ENCODE measurements around the gene PIP4K2C. TPM values are rescaled to one million over a fixed set of nuclear protein-coding genes. Genes with fewer than 3 reads are reported as not detected.

The PIP4K2C gene
- total and polyA plus RNA-seq, 12 donors = 5.8 to 17.2 (median 14.1) TPM

DNA sequence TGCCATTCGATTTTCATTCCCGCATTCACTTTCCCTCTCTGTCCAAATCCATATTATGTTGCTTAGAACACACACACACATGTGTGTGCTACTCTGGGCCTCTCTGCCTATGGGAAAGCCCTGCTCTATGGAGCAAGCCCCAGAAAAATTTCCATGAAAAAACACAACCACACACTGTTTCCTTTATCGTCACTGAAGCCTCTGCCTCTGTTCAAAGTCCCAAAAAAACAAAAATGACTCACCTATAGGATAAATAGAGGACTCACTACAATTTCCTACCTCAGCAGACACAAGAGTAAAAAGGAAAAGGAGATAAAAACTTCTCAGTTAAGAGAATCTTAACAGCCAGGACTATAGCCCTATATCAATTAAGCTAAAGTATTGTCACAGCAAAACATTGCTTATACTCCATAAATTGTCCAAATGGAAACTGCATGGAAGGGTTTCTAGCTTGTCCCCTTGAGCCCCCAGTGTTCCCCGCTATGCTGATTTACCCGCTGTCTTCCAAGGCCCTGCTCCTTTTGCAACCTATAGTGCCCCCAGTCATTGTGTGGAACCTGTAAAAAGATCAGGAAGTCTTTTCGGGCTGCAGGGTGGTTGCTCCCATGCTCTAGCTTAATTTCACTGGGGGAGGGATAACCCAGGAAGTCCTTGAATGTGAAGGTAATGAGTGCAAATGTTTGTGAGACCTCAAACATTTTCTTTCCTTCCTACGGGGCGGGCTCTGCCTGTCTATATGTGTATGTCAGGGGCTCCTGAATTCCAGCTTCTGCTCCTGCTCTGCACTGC lies 11.1 kb upstream of the PIP4K2C start:
- intact Hi-C loops (cut with DNase I) = no loop called here
- ATAC-seq (no peak), DNase-seq (no peak)
- Histone ChIP-seq H3K4me1 (no peaks in the 10 kb centered on the region), H3K27ac (no peak overlapping the region), H3K27me3 (peaks cover 0 to 10% (median 0%) of the 10 kb centered on the region in 7 donors), H3K4me3 (no peak overlapping the region), H3K9me3 (no peaks in the 10 kb centered on the region), H3K36me3 (no peaks in the 10 kb centered on the region)
- WGBS, 2 donors = 88 to 95% methylated on average over 8 of the region's 8 CpGs
- TF ChIP-seq, protein P1, sequence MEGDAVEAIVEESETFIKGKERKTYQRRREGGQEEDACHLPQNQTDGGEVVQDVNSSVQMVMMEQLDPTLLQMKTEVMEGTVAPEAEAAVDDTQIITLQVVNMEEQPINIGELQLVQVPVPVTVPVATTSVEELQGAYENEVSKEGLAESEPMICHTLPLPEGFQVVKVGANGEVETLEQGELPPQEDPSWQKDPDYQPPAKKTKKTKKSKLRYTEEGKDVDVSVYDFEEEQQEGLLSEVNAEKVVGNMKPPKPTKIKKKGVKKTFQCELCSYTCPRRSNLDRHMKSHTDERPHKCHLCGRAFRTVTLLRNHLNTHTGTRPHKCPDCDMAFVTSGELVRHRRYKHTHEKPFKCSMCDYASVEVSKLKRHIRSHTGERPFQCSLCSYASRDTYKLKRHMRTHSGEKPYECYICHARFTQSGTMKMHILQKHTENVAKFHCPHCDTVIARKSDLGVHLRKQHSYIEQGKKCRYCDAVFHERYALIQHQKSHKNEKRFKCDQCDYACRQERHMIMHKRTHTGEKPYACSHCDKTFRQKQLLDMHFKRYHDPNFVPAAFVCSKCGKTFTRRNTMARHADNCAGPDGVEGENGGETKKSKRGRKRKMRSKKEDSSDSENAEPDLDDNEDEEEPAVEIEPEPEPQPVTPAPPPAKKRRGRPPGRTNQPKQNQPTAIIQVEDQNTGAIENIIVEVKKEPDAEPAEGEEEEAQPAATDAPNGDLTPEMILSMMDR (IDR thresholded peaks at IDR 0.05) = no peak

DNA sequence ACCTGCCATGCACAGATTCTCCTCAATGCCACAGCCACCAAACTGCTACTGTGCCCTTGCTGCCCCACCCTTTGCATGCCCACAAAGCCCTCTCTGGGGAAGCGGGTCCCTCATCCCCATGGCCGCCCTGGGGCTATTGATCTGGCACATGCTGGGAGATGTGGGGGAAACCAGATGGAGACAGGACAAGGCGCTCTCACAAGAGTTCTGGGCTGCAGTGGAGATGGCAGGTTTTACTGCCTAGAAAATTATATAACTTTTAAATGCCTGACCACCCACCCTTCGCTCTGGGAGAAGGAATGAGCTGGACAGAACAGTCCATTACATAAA lies 10.6 kb upstream of the PIP4K2C start:
- Histone ChIP-seq H3K4me3 (no peak overlapping the region), H3K36me3 (no peaks in the 10 kb centered on the region), H3K4me1 (no peaks in the 10 kb centered on the region), H3K9me3 (no peaks in the 10 kb centered on the region), H3K27me3 (peaks cover 0 to 10% (median 0%) of the 10 kb centered on the region in 7 donors), H3K27ac (no peak overlapping the region)
- DNase-seq (no peak), ATAC-seq (no peak)
- intact Hi-C loops (cut with DNase I) = no loop called here
- WGBS, 2 donors = 92 to 93% methylated on average over 4 of the region's 4 CpGs
- TF ChIP-seq, protein P1 (IDR thresholded peaks at IDR 0.05) = no peak

DNA sequence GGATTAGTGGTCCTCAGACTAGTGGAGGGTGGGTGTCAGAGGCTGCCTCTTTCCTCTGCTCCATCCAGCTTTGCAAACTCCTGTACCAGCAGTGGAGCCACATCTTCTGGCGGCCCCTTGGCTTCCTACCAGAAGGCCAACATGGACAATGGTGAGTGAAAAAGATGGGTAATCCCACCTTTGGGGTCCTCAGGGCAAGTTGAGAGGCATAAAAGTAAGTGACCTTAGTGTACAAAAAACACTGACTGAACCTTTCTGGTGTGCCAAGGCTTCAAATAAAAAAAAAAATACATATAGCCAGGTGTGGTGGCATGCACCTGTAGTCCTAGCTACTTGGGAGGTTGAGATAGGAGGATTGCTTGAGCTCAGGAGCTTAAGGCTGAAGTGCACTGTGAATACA lies 9.2 kb upstream of the PIP4K2C start:
- DNase-seq (no peak), ATAC-seq (no peak)
- Histone ChIP-seq H3K4me1 (no peaks in the 10 kb centered on the region), H3K4me3 (no peak overlapping the region), H3K27ac (no peak overlapping the region), H3K27me3 (peaks cover 0 to 16% (median 5%) of the 10 kb centered on the region in 7 donors), H3K9me3 (no peaks in the 10 kb centered on the region), H3K36me3 (no peaks in the 10 kb centered on the region)
- TF ChIP-seq, protein P1 (IDR thresholded peaks at IDR 0.05) = no peak
- WGBS, 2 donors = 83% methylated on average over 1 of the region's 1 CpG
- intact Hi-C loops (cut with DNase I) = loop anchor here in 7 of 10 donors (2.0 kb wide), 3 partner anchors 39 to 51 kb away; partner anchors contain the start of gene B4GALNT1 (in 2 of the 7)

DNA sequence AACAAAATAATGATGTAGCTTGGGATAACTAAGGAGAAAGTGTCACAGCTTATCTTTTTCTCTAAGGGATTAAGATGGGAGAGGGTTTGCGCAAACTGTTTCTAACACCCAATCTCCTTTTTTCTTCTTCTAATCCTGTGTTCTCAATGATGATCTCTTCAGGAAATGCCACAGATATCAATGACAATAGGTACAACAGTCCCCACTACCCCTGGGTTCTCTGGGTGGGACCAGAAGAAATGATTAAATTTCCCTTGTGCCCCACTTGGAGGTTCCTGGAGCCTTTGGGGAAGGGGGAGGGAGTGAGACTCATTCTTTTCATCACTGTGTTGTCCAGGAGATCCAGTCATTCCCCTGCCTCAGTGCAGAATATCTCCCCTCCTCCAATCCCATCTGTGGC lies 8.6 kb upstream of the PIP4K2C start:
- Histone ChIP-seq H3K9me3 (no peaks in the 10 kb centered on the region), H3K27ac (no peak overlapping the region), H3K27me3 (peaks cover 0 to 21% (median 5%) of the 10 kb centered on the region in 7 donors), H3K4me1 (no peaks in the 10 kb centered on the region), H3K36me3 (no peaks in the 10 kb centered on the region), H3K4me3 (no peak overlapping the region)
- ATAC-seq (no peak), DNase-seq (no peak)
- WGBS, 2 donors = 95% methylated on average over 1 of the region's 1 CpG
- TF ChIP-seq, protein P1 (IDR thresholded peaks at IDR 0.05) = no peak
- intact Hi-C loops (cut with DNase I) = loop anchor here in 7 of 10 donors (2.0 kb wide), 3 partner anchors 38 to 50 kb away; partner anchors contain the start of gene B4GALNT1 (in 2 of the 7)

Data from heart right ventricle (tissue), 16 donors.